Measurements from ENCODE around the gene TPRKB. TPM values are rescaled to one million over a fixed set of nuclear protein-coding genes. Genes with fewer than 3 reads are reported as not detected.
"Not testable (repeated sequence)": the region's sequence is repeated elsewhere in the genome, so short reads cannot be mapped to it uniquely, and the experiment has no call there.

TPRKB gene
- total and polyA plus RNA-seq, 2 donors from 2014 or later = 25.3 to 42.2 TPM

DNA sequence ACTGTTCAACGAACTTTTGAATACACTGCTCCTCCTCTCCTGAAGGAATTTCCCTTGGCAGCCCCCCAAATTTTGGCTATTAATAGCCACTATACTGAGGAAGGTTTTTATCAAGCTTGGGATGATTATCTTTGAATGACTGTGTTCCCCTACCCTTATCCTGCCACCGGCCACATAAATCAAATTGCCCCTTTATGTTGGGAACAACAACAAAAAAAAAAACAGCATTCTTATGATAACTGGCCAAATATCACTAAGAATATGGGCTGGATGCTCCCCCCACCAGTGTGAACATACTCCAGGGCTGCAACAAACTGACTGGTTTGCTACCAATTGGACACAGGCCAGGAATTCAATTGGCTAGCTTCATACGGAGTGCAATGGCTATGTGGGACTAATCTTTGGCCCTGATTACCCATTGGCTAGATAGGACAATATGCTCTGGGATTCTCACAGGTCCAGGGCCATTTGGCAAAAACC lies 22.2 kb upstream of the TPRKB start:
- Histone ChIP-seq H3K9me3 (ENCODE audit: control insufficient read depth in 2 of 3, insufficient read depth in 1 of 3, low read length in 3 of 3) (no peaks in the 10 kb centered on the region), H3K4me3 (ENCODE audit: low read length in 3 of 3) (no peak overlapping the region), H3K27ac (ENCODE audit: low read depth in 2 of 2, low read length in 2 of 2) (no peak overlapping the region), H3K36me3 (ENCODE audit: control insufficient read depth in 2 of 3, insufficient read depth in 3 of 3, low read length in 3 of 3) (peaks cover 0 to 12% (median 11%) of the 10 kb centered on the region in 3 donors), H3K9ac (ENCODE audit: low read length in 3 of 3) (no peak overlapping the region), H3K4me1 (ENCODE audit: control insufficient read depth in 2 of 3, insufficient read depth in 2 of 3, low read depth in 1 of 3, low read length in 3 of 3) (peaks cover 0 to 3% (median 0%) of the 10 kb centered on the region in 3 donors), H3K27me3 (ENCODE audit: control insufficient read depth, insufficient read depth, low read length) (no peaks in the 10 kb centered on the region)
- TF ChIP-seq CTCF (IDR thresholded peaks at IDR 0.05; ENCODE audit: borderline replicate concordance, extremely low read depth, insufficient read depth) = no peak
- DNase-seq = peak in 2 of 5 donors; percentile 17 to 64
- FAIRE-seq = no peak
- intact Hi-C loops (cut with DNase I) = no loop called here

GRCh38 chr2:73754332-73754731 lies 17.2 kb upstream of the TPRKB start:
- H3K4me1 ChIP-seq (ENCODE audit: control insufficient read depth in 2 of 3, insufficient read depth in 2 of 3, low read depth in 1 of 3, low read length in 3 of 3); intact Hi-C loops (cut with DNase I); H3K27me3 ChIP-seq (ENCODE audit: control insufficient read depth, insufficient read depth, low read length); H3K9ac ChIP-seq (ENCODE audit: low read length in 3 of 3); H3K4me3 ChIP-seq (ENCODE audit: low read length in 3 of 3); H3K27ac ChIP-seq (ENCODE audit: low read depth in 2 of 2, low read length in 2 of 2); FAIRE-seq; H3K9me3 ChIP-seq (ENCODE audit: control insufficient read depth in 2 of 3, insufficient read depth in 1 of 3, low read length in 3 of 3); DNase-seq; H3K36me3 ChIP-seq (ENCODE audit: control insufficient read depth in 2 of 3, insufficient read depth in 3 of 3, low read length in 3 of 3): not testable (repeated sequence)

- Histone ChIP-seq H3K4me1 (ENCODE audit: control insufficient read depth in 2 of 3, insufficient read depth in 2 of 3, low read depth in 1 of 3, low read length in 3 of 3) (no peaks in the 10 kb centered on the region), H3K27me3 (ENCODE audit: control insufficient read depth, insufficient read depth, low read length) (no peaks in the 10 kb centered on the region), H3K36me3 (ENCODE audit: control insufficient read depth in 2 of 3, insufficient read depth in 3 of 3, low read length in 3 of 3) (peaks cover 0 to 5% (median 5%) of the 10 kb centered on the region in 3 donors), H3K4me3 (ENCODE audit: low read length in 3 of 3) (no peak overlapping the region), H3K9me3 (ENCODE audit: control insufficient read depth in 2 of 3, insufficient read depth in 1 of 3, low read length in 3 of 3) (no peaks in the 10 kb centered on the region), H3K9ac (ENCODE audit: low read length in 3 of 3) (no peak overlapping the region), H3K27ac (ENCODE audit: low read depth in 2 of 2, low read length in 2 of 2) (no peak overlapping the region)
- no peak for DNase-seq
- intact Hi-C loops (cut with DNase I) = no loop called here
- no peak for FAIRE-seq
- no peak for TF ChIP-seq CTCF (IDR thresholded peaks at IDR 0.05; ENCODE audit: borderline replicate concordance, extremely low read depth, insufficient read depth)
These were observed 12.2 kb upstream of the TPRKB start for GRCh38 chr2:73749314-73749713.

GRCh38 chr2:73746877-73747208 lies 9.7 kb upstream of the TPRKB start:
- Histone ChIP-seq H3K4me1 (ENCODE audit: control insufficient read depth in 2 of 3, insufficient read depth in 2 of 3, low read depth in 1 of 3, low read length in 3 of 3) (no peaks in the 10 kb centered on the region), H3K9ac (ENCODE audit: low read length in 3 of 3) (no peak overlapping the region), H3K9me3 (ENCODE audit: control insufficient read depth in 2 of 3, insufficient read depth in 1 of 3, low read length in 3 of 3) (no peaks in the 10 kb centered on the region), H3K36me3 (ENCODE audit: control insufficient read depth in 2 of 3, insufficient read depth in 3 of 3, low read length in 3 of 3) (peaks cover 0 to 8% (median 0%) of the 10 kb centered on the region in 3 donors), H3K27ac (ENCODE audit: low read depth in 2 of 2, low read length in 2 of 2) (no peak overlapping the region), H3K4me3 (ENCODE audit: low read length in 3 of 3) (no peak overlapping the region), H3K27me3 (ENCODE audit: control insufficient read depth, insufficient read depth, low read length) (no peaks in the 10 kb centered on the region)
- intact Hi-C loops (cut with DNase I) = no loop called here
- no peak for FAIRE-seq
- TF ChIP-seq CTCF (IDR thresholded peaks at IDR 0.05; ENCODE audit: borderline replicate concordance, extremely low read depth, insufficient read depth) = no peak
- no peak for DNase-seq

Data from kidney (tissue), 14 donors.